Vagina (tissue), 2 donors: ENCODE data around the gene XRCC5.
A peak's percentile ranks its signal among the peaks of the same experiment; 100 is the strongest.

Experiments used
- CTCF ChIP-seq, 3 experiments: fragments of 450-650 bp in 2 of 3; fragments of 200-600 bp in 1 of 3; sonication (generic) in 1 of 3; IDR thresholded peaks; one replicate each; pipeline ENCODE4 v1.5.1; 2017 to 2019; ENCODE audit warnings: antibody characterized with exemption in 3 of 3, mild to moderate bottlenecking in 2 of 3, moderate library complexity in 2 of 3
- POLR2AphosphoS5 ChIP-seq, 2 donors: sonication (generic); formaldehyde crosslinking; IDR thresholded peaks; one replicate each; pipeline ENCODE4 v1.9.0; 2017; ENCODE audit warnings: antibody characterized with exemption in 2 of 2, mild to moderate bottlenecking in 2 of 2, low read depth in 1 of 2; ENCODE audit not compliant: insufficient read depth in 1 of 2

- TF ChIP-seq CTCF (IDR thresholded peaks at IDR 0.05) (peak in 1 of 3 experiments; percentile 26), POLR2AphosphoS5 (IDR thresholded peaks at IDR 0.05; ENCODE audit: insufficient read depth in 1 of 2, low read depth in 1 of 2) (no peak)
Measured at GRCh38 chr2:216109962-216110614, 940 bp downstream of the XRCC5 start.
